Sigmoid colon (tissue), 7 donors: ENCODE data around the gene MUC5B. TPM values are rescaled to one million over a fixed set of nuclear protein-coding genes. Genes with fewer than 3 reads are reported as not detected.

Experiments
- DNase-seq: peaks from one replicate; pipeline ENCODE4 v3.0.0-alpha.2; 2019
- H3K27ac ChIP-seq, 4 donors: fragments of 200-600 bp; sonication (generic); one replicate each; pipeline ENCODE4 v1.5.1; 2016 to 2019; ENCODE audit warnings: mild to moderate bottlenecking in 1 of 4
- H3K27me3 ChIP-seq, 3 donors: fragments of 200-600 bp; sonication (generic); one replicate each; pipeline ENCODE4 v1.5.1; 2019; ENCODE audit warnings: mild to moderate bottlenecking in 1 of 3
- H3K36me3 ChIP-seq, 4 donors: fragments of 200-600 bp; sonication (generic); one replicate each; pipeline ENCODE4 v1.5.1; 2016 to 2019
- H3K4me1 ChIP-seq, 4 donors: fragments of 200-600 bp; sonication (generic); one replicate each; pipeline ENCODE4 v1.5.1; 2017 to 2019
- H3K4me3 ChIP-seq, 4 donors: fragments of 200-600 bp; sonication (generic); one replicate each; pipeline ENCODE4 v1.5.1; 2017 to 2019; ENCODE audit warnings: mild to moderate bottlenecking in 2 of 4, moderate library complexity in 1 of 4
- H3K9me3 ChIP-seq, 4 donors: fragments of 200-600 bp in 3 of 4; sonication (generic) in 3 of 4; one replicate each; pipeline versions ENCODE4 v1.5.1 to v1.6.1; 2013 to 2019
- POLR2A ChIP-seq, 2 donors: fragments of 450-650 bp; IDR thresholded peaks; one replicate each; pipeline ENCODE4 v1.6.1; 2016; ENCODE audit warnings: antibody characterized with exemption in 2 of 2, mild to moderate bottlenecking in 2 of 2, moderate library complexity in 2 of 2
- POLR2AphosphoS5 ChIP-seq, 4 donors: sonication (generic); formaldehyde crosslinking; IDR thresholded peaks; one replicate each; pipeline ENCODE4 v1.6.1; 2017; ENCODE audit warnings: antibody characterized with exemption in 4 of 4
- WGBS, 2 donors: extraction: QIAGEN DNeasy Blood & Tissue Kit; methylation state at CpG; one replicate each; pipeline ENCODE4 v1.1.7; 2013; 5-methylcytosine and 5-hydroxymethylcytosine counted together
- intact Hi-C: fragments of 100-400 bp; cut with DNase I; formaldehyde crosslinking; loops from one replicate; pipeline ENCODE4 v1.15.1; 2023
- polyA plus RNA-seq, 3 donors: library from polyadenylated mRNA; stranded (reverse); fragments of 200-250 nt; gene quantifications; one replicate each; pipeline ENCODE4 v1.2.3, GENCODE V29; 2013
- small RNA-seq, 3 donors: library from RNA; depleted of rRNA; stranded (forward); fragments of <200 nt; gene quantifications; one replicate each; pipeline ENCODE3, GENCODE V24; 2016
- total RNA-seq, 4 donors: library from RNA; depleted of rRNA; stranded (reverse); fragments of >200 nt; gene quantifications; one replicate each; pipeline ENCODE4 v1.1.0, GENCODE V29; 2016
- donor health status: healthy with polysubstance abuse.
- donor health status: Bipolar disorder and iron deficiency.
- donor health status: healthy.

MUC5B gene
- total and polyA plus RNA-seq, 7 donors: 0.83 to 131 (median 2.8) TPM; not detected in 3

DNA sequence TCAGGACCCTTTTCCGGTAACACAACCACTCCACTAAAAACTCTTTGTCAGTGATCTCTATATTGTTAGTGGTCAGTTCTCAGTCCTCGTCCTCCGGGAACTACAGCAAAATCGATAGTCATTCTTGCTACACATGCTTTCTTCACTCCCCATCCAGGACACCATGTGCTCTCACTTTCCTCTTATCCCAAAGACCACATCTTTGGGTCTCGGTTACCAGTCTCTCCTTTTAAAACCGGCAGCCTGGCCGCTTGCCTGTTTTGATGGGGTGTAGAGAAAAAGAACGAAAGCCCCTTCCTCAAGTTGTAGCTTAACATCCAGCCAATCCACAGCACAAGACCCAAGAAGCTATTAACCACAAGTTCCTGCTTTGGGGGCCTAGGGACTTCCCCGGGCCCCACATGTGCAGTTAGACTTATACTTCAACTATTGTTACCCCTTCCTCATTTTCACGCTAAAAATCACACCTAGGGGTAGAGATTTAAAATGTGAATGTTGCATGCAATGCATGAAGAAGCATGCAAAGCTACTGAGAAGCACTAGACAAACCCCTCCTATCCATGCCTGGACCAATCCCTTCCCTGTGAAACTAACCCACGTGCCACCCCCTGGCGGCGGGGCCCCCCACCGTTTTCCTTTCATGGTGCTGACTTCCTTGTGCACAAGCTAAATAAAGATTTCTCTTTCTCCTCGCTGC is 88.1 kb downstream of the MUC5B start:
- Histone ChIP-seq H3K9me3 (no peaks in the 10 kb centered on the region), H3K4me3 (peak overlapping the region in 1 of 4 donors; percentile 91), H3K27me3 (no peaks in the 10 kb centered on the region), H3K4me1 (peaks cover 0 to 43% (median 37%) of the 10 kb centered on the region in 4 donors), H3K36me3 (peaks cover 0 to 4% (median under 1%) of the 10 kb centered on the region in 4 donors), H3K27ac (peak overlapping the region in 3 of 4 donors; percentile 93 to 95 (median 95))
- intact Hi-C loops: loop anchor here (2.0 to 5.0 kb wide), 2 partner anchors 24 to 49 kb away; no protein-coding TSS in a partner anchor
- TF ChIP-seq POLR2AphosphoS5 (IDR thresholded peaks at IDR 0.05) (no peak), POLR2A (IDR thresholded peaks at IDR 0.05) (no peak)
- DNase-seq: no peak
- 55 to 83% methylated on average over 15 of the region's 15 CpGs for WGBS, 2 donors

Small RNAs within 50 kb of the gene (small RNA-seq; reads per million reads assigned to genes)
- 0 reads per million in 3 donors for gene MIR6744

Other genes starting within 250 kb of the MUC5B start
- gene MUC6, start 186.3 kb upstream of the MUC5B start, total RNA-seq: not detected
- gene MUC6, start 186.3 kb upstream of the MUC5B start, polyA plus RNA-seq: under 1 TPM in 2 of 3 donors, not detected in 1; under 0.01 to 0.04 TPM
- 1 to 10 TPM in 3 of 4 donors, not detected in 1; 2.5 to 8.0 (median 2.9) TPM for gene MUC2, start 148.2 kb upstream of the MUC5B start, total RNA-seq
- gene MUC2, start 148.2 kb upstream of the MUC5B start, polyA plus RNA-seq: 100 to 1,000 TPM in 1 of 3 donors, 10 to 100 TPM in 2; 22.8 to 248 (median 40.2) TPM
- under 1 TPM in 1 of 4 donors, not detected in 3; under 0.01 TPM for gene MUC5AC, start 65.1 kb upstream of the MUC5B start, total RNA-seq
- under 1 TPM in 2 of 3 donors, not detected in 1; under 0.01 to 0.09 TPM for gene MUC5AC, start 65.1 kb upstream of the MUC5B start, polyA plus RNA-seq
- gene TOLLIP, start 86.6 kb downstream of the MUC5B start, total RNA-seq: 10 to 100 TPM; 25.0 to 39.1 (median 36.0) TPM
- 10 to 100 TPM; 27.0 to 41.2 (median 36.9) TPM for gene TOLLIP, start 86.6 kb downstream of the MUC5B start, polyA plus RNA-seq
- gene BRSK2, start 166.9 kb downstream of the MUC5B start, total RNA-seq: 1 to 10 TPM; 1.8 to 3.2 (median 2.4) TPM
- 1 to 10 TPM in 1 of 3 donors, not detected in 2; 1.7 TPM for gene BRSK2, start 166.9 kb downstream of the MUC5B start, polyA plus RNA-seq